PC-3 (cell line): ENCODE measurements around the gene RAB11FIP4.

Experiments used
- CTCF ChIP-seq: fragments of 300-600 bp; sonication (generic); conservative IDR thresholded peaks from 2 replicates; pipeline ENCODE4 v1.5.1; 2017; ENCODE audit warnings: antibody characterized with exemption, low read depth, mild to moderate bottlenecking, low read length
- EZH2 ChIP-seq: fragments of 300-600 bp; sonication (generic); IDR thresholded peaks from one replicate; pipeline ENCODE4 v1.6.1; 2017; ENCODE audit warnings: antibody characterized with exemption, mild to moderate bottlenecking, low read length; ENCODE audit not compliant: unreplicated experiment
- EZH2phosphoT487 ChIP-seq: fragments of 300-600 bp; sonication (generic); IDR thresholded peaks from 2 replicates; pipeline ENCODE4 v1.6.1; 2018; ENCODE audit warnings: mild to moderate bottlenecking, antibody characterized with exemption, low read length, borderline replicate concordance

DNA sequence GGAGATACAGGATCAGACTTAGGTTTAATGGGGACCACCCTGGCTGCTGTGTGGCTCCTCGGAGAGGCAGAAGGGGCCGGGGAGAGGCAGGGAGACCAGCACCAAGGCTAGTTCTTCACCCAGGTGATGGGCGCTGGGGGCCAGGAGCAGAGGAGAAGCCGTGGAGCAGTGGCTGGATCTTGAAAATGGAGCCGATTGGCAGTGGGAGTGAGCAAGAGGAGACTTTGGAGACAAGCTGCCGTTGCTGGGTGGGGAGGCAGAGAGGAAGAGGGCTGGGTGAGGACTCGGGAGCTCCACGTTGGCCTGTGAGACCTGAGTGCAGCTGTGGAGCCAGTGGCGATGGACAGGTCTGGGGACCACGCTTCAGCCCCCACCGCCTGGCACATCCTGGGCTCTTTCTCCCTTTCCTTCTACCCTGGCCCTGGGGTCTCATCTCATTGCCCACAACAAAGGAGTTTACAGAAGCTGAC, 9.0 kb downstream of the RAB11FIP4 start:
- TF ChIP-seq CTCF (no peak), EZH2phosphoT487 (no peak), EZH2 (no peak)
